ENCODE results near the gene ALPL. TPM values are rescaled to one million over a fixed set of nuclear protein-coding genes. Genes with fewer than 3 reads are reported as not detected.
A peak's percentile ranks its signal among the peaks of the same experiment; 100 is the strongest.

Gene ALPL
- total and polyA plus RNA-seq, 9 of the 15 experiments (the other 6 are each of a cell fraction or from before 2014, with no cell fraction given): 0.04 to 0.38 (median 0.18) TPM; not detected in 4

DNA sequence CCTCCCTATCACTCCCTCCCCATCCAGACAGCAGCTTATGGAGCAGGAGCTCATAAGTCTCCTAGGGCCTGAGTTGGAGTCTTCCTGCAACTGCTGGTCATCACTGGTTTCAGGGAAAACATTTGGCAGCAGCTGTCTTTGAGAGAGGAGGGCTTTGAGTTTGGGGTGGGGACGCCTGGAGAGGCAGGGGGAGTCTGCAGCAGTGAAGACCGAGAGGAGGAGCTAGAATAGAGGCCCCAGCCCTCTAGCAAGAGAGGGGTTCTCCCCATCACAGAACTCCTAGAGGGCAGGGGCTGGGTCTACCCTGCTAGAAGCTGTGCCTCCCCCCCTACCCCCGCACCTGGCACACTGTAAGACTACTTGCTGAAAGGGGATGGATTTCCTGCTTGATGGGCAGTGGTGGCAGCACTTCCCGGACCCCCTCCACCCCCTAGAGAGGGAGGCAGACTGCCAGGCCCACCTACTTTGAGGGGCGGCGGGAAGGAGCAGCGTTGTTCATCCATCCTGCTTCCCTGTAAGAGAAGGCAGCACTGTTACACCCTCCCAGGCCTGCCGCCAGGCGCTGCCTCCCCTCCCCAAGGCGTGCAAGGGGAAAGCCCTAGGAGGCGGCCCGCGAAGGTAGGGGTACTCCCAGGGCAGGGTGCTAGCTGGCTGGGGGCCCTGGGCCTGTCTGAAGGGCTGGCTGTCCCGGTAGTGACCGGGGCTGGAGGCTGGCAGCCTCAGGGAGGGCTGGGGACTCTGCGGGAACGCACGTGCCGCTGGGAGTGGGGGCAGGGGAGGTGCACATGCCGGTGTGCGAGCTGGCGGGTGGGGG is 109.5 kb downstream of the ALPL start (continued):
- no peak for TF ChIP-seq GTF2A2 (tag; IDR thresholded peaks at IDR 0.05)
- TF ChIP-seq ZNF184 (CRISPR knock-in tag; IDR thresholded peaks at IDR 0.05): no peak
- TF ChIP-seq TBP (optimal IDR thresholded peaks at IDR 0.05; ENCODE audit: low read depth, low read length): no peak
- no peak for TF ChIP-seq ZNF165 (CRISPR knock-in tag; IDR thresholded peaks at IDR 0.05; ENCODE audit: borderline replicate concordance)
- no peak for TF ChIP-seq MTA2 (IDR thresholded peaks at IDR 0.05; ENCODE audit: low read depth)
- TF ChIP-seq KLF1 (tag; IDR thresholded peaks at IDR 0.05): no peak
- TF ChIP-seq NEUROD1 (IDR thresholded peaks at IDR 0.05; ENCODE audit: borderline replicate concordance, low read depth, low read length, partially characterized antibody): no peak
- TF ChIP-seq, protein P1, sequence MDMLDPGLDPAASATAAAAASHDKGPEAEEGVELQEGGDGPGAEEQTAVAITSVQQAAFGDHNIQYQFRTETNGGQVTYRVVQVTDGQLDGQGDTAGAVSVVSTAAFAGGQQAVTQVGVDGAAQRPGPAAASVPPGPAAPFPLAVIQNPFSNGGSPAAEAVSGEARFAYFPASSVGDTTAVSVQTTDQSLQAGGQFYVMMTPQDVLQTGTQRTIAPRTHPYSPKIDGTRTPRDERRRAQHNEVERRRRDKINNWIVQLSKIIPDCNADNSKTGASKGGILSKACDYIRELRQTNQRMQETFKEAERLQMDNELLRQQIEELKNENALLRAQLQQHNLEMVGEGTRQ (CRISPR knock-in tag; IDR thresholded peaks at IDR 0.05): peak; percentile 45; the same call in 1 of the 2 replicates
- TF ChIP-seq NR3C1 (CRISPR knock-in tag; IDR thresholded peaks at IDR 0.05): no peak
- no peak for TF ChIP-seq ZNF24 (IDR thresholded peaks at IDR 0.05)
- no peak for TF ChIP-seq ZSCAN29 (IDR thresholded peaks at IDR 0.05)
- TF ChIP-seq NELFE (IDR thresholded peaks at IDR 0.05; ENCODE audit: insufficient read depth, insufficient read length): no peak
- no peak for TF ChIP-seq RAD21 (CRISPR knock-in tag; conservative IDR thresholded peaks at IDR 0.05 in 1 of 2, IDR thresholded peaks at IDR 0.05 in 1 of 2)
- TF ChIP-seq NCOR1 (IDR thresholded peaks at IDR 0.05): no peak; the same call in 1 of the 2 replicates
- TF ChIP-seq, protein P2, sequence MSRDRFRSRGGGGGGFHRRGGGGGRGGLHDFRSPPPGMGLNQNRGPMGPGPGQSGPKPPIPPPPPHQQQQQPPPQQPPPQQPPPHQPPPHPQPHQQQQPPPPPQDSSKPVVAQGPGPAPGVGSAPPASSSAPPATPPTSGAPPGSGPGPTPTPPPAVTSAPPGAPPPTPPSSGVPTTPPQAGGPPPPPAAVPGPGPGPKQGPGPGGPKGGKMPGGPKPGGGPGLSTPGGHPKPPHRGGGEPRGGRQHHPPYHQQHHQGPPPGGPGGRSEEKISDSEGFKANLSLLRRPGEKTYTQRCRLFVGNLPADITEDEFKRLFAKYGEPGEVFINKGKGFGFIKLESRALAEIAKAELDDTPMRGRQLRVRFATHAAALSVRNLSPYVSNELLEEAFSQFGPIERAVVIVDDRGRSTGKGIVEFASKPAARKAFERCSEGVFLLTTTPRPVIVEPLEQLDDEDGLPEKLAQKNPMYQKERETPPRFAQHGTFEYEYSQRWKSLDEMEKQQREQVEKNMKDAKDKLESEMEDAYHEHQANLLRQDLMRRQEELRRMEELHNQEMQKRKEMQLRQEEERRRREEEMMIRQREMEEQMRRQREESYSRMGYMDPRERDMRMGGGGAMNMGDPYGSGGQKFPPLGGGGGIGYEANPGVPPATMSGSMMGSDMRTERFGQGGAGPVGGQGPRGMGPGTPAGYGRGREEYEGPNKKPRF (IDR thresholded peaks at IDR 0.05; ENCODE audit: low read depth, low read length): no peak
- TF ChIP-seq COPS2 (conservative IDR thresholded peaks at IDR 0.05): no peak
- TF ChIP-seq ERF (CRISPR knock-in tag; IDR thresholded peaks at IDR 0.05): no peak
- no peak for TF ChIP-seq KLF10 (CRISPR knock-in tag; IDR thresholded peaks at IDR 0.05)
- no peak for TF ChIP-seq HDAC2 (IDR thresholded peaks at IDR 0.05)
- no peak for TF ChIP-seq ZNF717 (CRISPR knock-in tag; IDR thresholded peaks at IDR 0.05)
- TF ChIP-seq SRSF1 (IDR thresholded peaks at IDR 0.05; ENCODE audit: low read depth, low read length): no peak
- no peak for TF ChIP-seq ZNF75A (CRISPR knock-in tag; IDR thresholded peaks at IDR 0.05)
- TF ChIP-seq PYGO2 (tag; IDR thresholded peaks at IDR 0.05): no peak
- no peak for TF ChIP-seq ZFP36 (IDR thresholded peaks at IDR 0.05; ENCODE audit: low read depth, low read length, partially characterized antibody)
- TF ChIP-seq HNRNPUL1 (IDR thresholded peaks at IDR 0.05; ENCODE audit: low read length): no peak
- no peak for TF ChIP-seq ARNT (IDR thresholded peaks at IDR 0.05)
- TF ChIP-seq, protein P3, sequence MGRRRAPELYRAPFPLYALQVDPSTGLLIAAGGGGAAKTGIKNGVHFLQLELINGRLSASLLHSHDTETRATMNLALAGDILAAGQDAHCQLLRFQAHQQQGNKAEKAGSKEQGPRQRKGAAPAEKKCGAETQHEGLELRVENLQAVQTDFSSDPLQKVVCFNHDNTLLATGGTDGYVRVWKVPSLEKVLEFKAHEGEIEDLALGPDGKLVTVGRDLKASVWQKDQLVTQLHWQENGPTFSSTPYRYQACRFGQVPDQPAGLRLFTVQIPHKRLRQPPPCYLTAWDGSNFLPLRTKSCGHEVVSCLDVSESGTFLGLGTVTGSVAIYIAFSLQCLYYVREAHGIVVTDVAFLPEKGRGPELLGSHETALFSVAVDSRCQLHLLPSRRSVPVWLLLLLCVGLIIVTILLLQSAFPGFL (CRISPR knock-in tag; IDR thresholded peaks at IDR 0.05): no peak
- TF ChIP-seq, protein P4, sequence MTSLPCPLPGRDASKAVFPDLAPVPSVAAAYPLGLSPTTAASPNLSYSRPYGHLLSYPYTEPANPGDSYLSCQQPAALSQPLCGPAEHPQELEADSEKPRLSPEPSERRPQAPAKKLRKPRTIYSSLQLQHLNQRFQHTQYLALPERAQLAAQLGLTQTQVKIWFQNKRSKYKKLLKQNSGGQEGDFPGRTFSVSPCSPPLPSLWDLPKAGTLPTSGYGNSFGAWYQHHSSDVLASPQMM (CRISPR knock-in tag; IDR thresholded peaks at IDR 0.05): no peak
